ENCODE data around the gene IGFBP2.

DNA sequence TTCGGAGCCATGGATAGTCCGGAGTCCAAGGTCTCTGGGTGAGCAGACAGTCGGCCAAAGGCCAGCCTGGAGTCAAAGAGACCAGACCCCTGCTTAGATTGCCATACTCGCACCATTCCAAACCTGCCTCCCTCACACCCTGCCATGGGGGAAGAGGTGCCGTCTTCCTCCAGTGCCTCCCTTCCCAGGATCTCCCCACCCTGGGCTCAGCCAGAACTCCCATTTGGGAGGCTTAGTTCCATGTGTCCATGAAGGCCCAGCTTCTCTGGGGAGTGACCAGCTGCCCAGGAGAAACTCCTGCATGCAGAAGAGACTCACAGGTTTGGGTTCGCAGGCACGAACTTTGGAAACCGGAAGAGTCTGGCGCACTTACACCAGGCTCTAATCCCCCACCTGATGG is 40.4 kb downstream of the IGFBP2 start:
- TF ChIP-seq, protein P1, sequence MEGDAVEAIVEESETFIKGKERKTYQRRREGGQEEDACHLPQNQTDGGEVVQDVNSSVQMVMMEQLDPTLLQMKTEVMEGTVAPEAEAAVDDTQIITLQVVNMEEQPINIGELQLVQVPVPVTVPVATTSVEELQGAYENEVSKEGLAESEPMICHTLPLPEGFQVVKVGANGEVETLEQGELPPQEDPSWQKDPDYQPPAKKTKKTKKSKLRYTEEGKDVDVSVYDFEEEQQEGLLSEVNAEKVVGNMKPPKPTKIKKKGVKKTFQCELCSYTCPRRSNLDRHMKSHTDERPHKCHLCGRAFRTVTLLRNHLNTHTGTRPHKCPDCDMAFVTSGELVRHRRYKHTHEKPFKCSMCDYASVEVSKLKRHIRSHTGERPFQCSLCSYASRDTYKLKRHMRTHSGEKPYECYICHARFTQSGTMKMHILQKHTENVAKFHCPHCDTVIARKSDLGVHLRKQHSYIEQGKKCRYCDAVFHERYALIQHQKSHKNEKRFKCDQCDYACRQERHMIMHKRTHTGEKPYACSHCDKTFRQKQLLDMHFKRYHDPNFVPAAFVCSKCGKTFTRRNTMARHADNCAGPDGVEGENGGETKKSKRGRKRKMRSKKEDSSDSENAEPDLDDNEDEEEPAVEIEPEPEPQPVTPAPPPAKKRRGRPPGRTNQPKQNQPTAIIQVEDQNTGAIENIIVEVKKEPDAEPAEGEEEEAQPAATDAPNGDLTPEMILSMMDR (IDR thresholded peaks at IDR 0.05), result no peak
- TF ChIP-seq TCF12 (IDR thresholded peaks at IDR 0.05) (no peak), EP300 (IDR thresholded peaks at IDR 0.05; ENCODE audit: borderline replicate concordance in 1 of 2, low read depth in 1 of 2, low read length in 1 of 2) (no peak), TEAD4 (IDR thresholded peaks at IDR 0.05; ENCODE audit: borderline replicate concordance, insufficient read depth) (no peak), SIN3A (IDR thresholded peaks at IDR 0.05; ENCODE audit: borderline replicate concordance, low read depth, low read length) (no peak), RAD21 (IDR thresholded peaks at IDR 0.05; ENCODE audit: low read length) (no peak), FOSL2 (IDR thresholded peaks at IDR 0.05; ENCODE audit: borderline replicate concordance, low read depth) (no peak), NRF1 (IDR thresholded peaks at IDR 0.05; ENCODE audit: low read depth, low read length) (no peak), RXRA (IDR thresholded peaks at IDR 0.05; ENCODE audit: borderline replicate concordance, low read depth) (no peak), CHD2 (IDR thresholded peaks at IDR 0.05; ENCODE audit: low read length, partially characterized antibody) (no peak), POLR2AphosphoS5 (IDR thresholded peaks at IDR 0.05; ENCODE audit: low read depth, low read length) (no peak)
- TF ChIP-seq, protein P2, sequence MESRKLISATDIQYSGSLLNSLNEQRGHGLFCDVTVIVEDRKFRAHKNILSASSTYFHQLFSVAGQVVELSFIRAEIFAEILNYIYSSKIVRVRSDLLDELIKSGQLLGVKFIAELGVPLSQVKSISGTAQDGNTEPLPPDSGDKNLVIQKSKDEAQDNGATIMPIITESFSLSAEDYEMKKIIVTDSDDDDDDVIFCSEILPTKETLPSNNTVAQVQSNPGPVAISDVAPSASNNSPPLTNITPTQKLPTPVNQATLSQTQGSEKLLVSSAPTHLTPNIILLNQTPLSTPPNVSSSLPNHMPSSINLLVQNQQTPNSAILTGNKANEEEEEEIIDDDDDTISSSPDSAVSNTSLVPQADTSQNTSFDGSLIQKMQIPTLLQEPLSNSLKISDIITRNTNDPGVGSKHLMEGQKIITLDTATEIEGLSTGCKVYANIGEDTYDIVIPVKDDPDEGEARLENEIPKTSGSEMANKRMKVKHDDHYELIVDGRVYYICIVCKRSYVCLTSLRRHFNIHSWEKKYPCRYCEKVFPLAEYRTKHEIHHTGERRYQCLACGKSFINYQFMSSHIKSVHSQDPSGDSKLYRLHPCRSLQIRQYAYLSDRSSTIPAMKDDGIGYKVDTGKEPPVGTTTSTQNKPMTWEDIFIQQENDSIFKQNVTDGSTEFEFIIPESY (IDR thresholded peaks at IDR 0.05; ENCODE audit: borderline replicate concordance, low read depth), result no peak
- TF ChIP-seq, protein P3, sequence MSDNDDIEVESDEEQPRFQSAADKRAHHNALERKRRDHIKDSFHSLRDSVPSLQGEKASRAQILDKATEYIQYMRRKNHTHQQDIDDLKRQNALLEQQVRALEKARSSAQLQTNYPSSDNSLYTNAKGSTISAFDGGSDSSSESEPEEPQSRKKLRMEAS (IDR thresholded peaks at IDR 0.05; ENCODE audit: low read depth), result no peak
- TF ChIP-seq, protein P4, sequence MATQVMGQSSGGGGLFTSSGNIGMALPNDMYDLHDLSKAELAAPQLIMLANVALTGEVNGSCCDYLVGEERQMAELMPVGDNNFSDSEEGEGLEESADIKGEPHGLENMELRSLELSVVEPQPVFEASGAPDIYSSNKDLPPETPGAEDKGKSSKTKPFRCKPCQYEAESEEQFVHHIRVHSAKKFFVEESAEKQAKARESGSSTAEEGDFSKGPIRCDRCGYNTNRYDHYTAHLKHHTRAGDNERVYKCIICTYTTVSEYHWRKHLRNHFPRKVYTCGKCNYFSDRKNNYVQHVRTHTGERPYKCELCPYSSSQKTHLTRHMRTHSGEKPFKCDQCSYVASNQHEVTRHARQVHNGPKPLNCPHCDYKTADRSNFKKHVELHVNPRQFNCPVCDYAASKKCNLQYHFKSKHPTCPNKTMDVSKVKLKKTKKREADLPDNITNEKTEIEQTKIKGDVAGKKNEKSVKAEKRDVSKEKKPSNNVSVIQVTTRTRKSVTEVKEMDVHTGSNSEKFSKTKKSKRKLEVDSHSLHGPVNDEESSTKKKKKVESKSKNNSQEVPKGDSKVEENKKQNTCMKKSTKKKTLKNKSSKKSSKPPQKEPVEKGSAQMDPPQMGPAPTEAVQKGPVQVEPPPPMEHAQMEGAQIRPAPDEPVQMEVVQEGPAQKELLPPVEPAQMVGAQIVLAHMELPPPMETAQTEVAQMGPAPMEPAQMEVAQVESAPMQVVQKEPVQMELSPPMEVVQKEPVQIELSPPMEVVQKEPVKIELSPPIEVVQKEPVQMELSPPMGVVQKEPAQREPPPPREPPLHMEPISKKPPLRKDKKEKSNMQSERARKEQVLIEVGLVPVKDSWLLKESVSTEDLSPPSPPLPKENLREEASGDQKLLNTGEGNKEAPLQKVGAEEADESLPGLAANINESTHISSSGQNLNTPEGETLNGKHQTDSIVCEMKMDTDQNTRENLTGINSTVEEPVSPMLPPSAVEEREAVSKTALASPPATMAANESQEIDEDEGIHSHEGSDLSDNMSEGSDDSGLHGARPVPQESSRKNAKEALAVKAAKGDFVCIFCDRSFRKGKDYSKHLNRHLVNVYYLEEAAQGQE (IDR thresholded peaks at IDR 0.05; ENCODE audit: low read depth, low read length), result no peak
